K562 (cell line): ENCODE measurements around the gene SH3PXD2B. TPM values are rescaled to one million over a fixed set of nuclear protein-coding genes. Genes with fewer than 3 reads are reported as not detected.
A peak's percentile ranks its signal among the peaks of the same experiment; 100 is the strongest.

Experiments
- ATAC-seq: fragments of 200-7000 bp; cut with Tn5 transposase; 3 replicates; pipeline ENCODE4 v1.9.1; 2020; ENCODE audit warnings: moderate library complexity
- BruUV-seq: library from RNA; stranded (reverse); fragments of 400-500 nt; replicated peaks from 2 replicates; lab custom pipeline; 2021; lab: Mats Ljungman, UMichigan
- CTCF ChIA-PET: fragments of 300-600 bp; formaldehyde crosslinking; extraction: SDS; loops from one replicate; lab custom pipeline; 2021; ENCODE audit warnings: low intra/inter-chr PET ratio; lab: Yijun Ruan, JAX
- POLR2A ChIA-PET: fragments of 300-600, 350-650 bp; sonication (Branson Sonifier 250); formaldehyde crosslinking; extraction: SDS; loops from one replicate; lab custom pipeline; 2021; ENCODE audit warnings: antibody characterized with exemption, inconsistent platforms; lab: Yijun Ruan, JAX
- DNase-seq, 4 experiments: peaks; one replicate each; pipeline versions ENCODE4 v3.0.0 to v3.0.0-alpha.2; 2011 to 2018; ENCODE audit warnings: low spot score in 3 of 4, mixed read lengths in 3 of 4; ENCODE audit errors: extremely low read depth in 1 of 4
- FAIRE-seq: peaks from 2 replicates; lab custom pipeline; 2011; peaks lifted over from hg19 to GRCh38; lab: Jason Lieb, UNC
- H2AFZ ChIP-seq: 2 replicates; pipeline ENCODE4 v1.6.0; 2011; ENCODE audit warnings: low read depth, low read length, control low read depth, inconsistent platforms
- H3K27ac ChIP-seq: fragments of 200-600 bp; 3 replicates; pipeline ENCODE4 v1.8.0; 2011; ENCODE audit warnings: low read depth, mild to moderate bottlenecking, control low read depth, inconsistent platforms, low read length, moderate library complexity, mixed read lengths; ENCODE audit errors: extremely low read depth
- H3K27me3 ChIP-seq, 2 experiments: fragments of 300-600 bp in 1 of 2; 2 replicates in 1 of 2; 3 replicates in 1 of 2; pipeline versions ENCODE4 v1.6.0 to v1.8.0; 2011; ENCODE audit warnings: inconsistent platforms in 2 of 2, low read length in 2 of 2, mild to moderate bottlenecking in 1 of 2, mixed read lengths in 1 of 2, moderate library complexity in 1 of 2; ENCODE audit not compliant: control insufficient read depth in 2 of 2, insufficient read depth in 2 of 2
- H3K36me3 ChIP-seq: fragments of 300-600 bp; 3 replicates; pipeline ENCODE4 v1.8.0; 2011; ENCODE audit warnings: mild to moderate bottlenecking, low read length, inconsistent platforms; ENCODE audit not compliant: control insufficient read depth, insufficient read depth
- H3K4me1 ChIP-seq, 2 experiments: fragments of 200-600 bp in 1 of 2; replicated peaks in 1 of 2; 2 replicates in 1 of 2; 3 replicates in 1 of 2; pipeline versions ENCODE4 v1.5.1 to v1.8.0; 2011; ENCODE audit warnings: inconsistent platforms in 2 of 2, low read length in 2 of 2, mild to moderate bottlenecking in 1 of 2, mixed read lengths in 1 of 2, moderate library complexity in 1 of 2; ENCODE audit not compliant: control insufficient read depth in 2 of 2, insufficient read depth in 2 of 2
- H3K4me2 ChIP-seq: 2 replicates; pipeline ENCODE4 v1.6.1; 2011; ENCODE audit warnings: low read length, control low read depth, inconsistent platforms, mixed read lengths; ENCODE audit not compliant: insufficient read depth
- H3K4me3 ChIP-seq: fragments of 200-600 bp; sonication (generic), shearing (Covaris generic); 2 replicates; pipeline ENCODE4 v1.5.1; 2016; ENCODE audit warnings: control low read depth, inconsistent platforms
- H3K79me2 ChIP-seq: fragments of 200-600 bp; 3 replicates; pipeline ENCODE4 v1.8.0; 2011; ENCODE audit warnings: low read length, inconsistent platforms; ENCODE audit not compliant: control insufficient read depth, insufficient read depth
- H3K9ac ChIP-seq, 2 experiments: 2 replicates each; pipeline versions ENCODE4 v1.6.0 to v1.6.1; 2011; ENCODE audit warnings: low read depth in 2 of 2, low read length in 2 of 2, control low read depth in 1 of 2, inconsistent platforms in 1 of 2, mild to moderate bottlenecking in 1 of 2, mixed read lengths in 1 of 2; ENCODE audit not compliant: insufficient read depth in 1 of 2
- H3K9me1 ChIP-seq: one replicate; pipeline ENCODE4 v1.6.0; 2011; ENCODE audit warnings: inconsistent platforms, mild to moderate bottlenecking, low read length, moderate library complexity; ENCODE audit not compliant: control insufficient read depth, insufficient read depth
- H3K9me3 ChIP-seq: replicated peaks from 2 replicates; pipeline ENCODE4 v1.5.1; 2011; ENCODE audit warnings: low read depth, low read length, inconsistent platforms; ENCODE audit not compliant: control insufficient read depth, insufficient read depth
- H4K20me1 ChIP-seq: replicated peaks from 2 replicates; pipeline ENCODE4 v1.6.1; 2011; ENCODE audit warnings: low read length, inconsistent platforms, mixed read lengths; ENCODE audit not compliant: control insufficient read depth, insufficient read depth
- ARID3A ChIP-seq: IDR thresholded peaks from 2 replicates; pipeline ENCODE4 v1.6.1; 2012; ENCODE audit warnings: low read depth, low read length, improper control_type of control experiment, borderline replicate concordance
- ASH1L ChIP-seq: fragments of 450-650 bp; IDR thresholded peaks from 2 replicates; pipeline ENCODE4 v1.6.1; 2018; ENCODE audit warnings: borderline replicate concordance, mild to moderate bottlenecking, low read depth; ENCODE audit not compliant: partially characterized antibody
- CBFA2T3 ChIP-seq: fragments of 450-650 bp; IDR thresholded peaks from 2 replicates; pipeline ENCODE4 v1.6.1; 2017
- DACH1 ChIP-seq: fragments of 450-650 bp; IDR thresholded peaks from 2 replicates; pipeline ENCODE4 v1.6.1; 2018; ENCODE audit not compliant: partially characterized antibody
- HES1 ChIP-seq: fragments of 450-650 bp; IDR thresholded peaks from 2 replicates; pipeline ENCODE4 v1.6.1; 2016; ENCODE audit warnings: low read depth, mild to moderate bottlenecking, moderate library complexity
- RERE ChIP-seq: sonication (generic); formaldehyde crosslinking; IDR thresholded peaks from 2 replicates; pipeline ENCODE4 v1.8.0; 2023; ENCODE audit warnings: missing genetic modification reagents, mild to moderate bottlenecking, borderline replicate concordance
- SMAD4 ChIP-seq: fragments of 250-450 bp; sonication (Bioruptor Pico); conservative IDR thresholded peaks from 2 replicates; pipeline ENCODE4 v1.8.0; 2021; ENCODE audit warnings: inconsistent platforms, mild to moderate bottlenecking, moderate library complexity
- SMARCE1 ChIP-seq: fragments of 450-650 bp; IDR thresholded peaks from 2 replicates; pipeline ENCODE4 v1.7.1; 2016; ENCODE audit warnings: mild to moderate bottlenecking
- SRSF1 ChIP-seq: fragments of 200-400 bp; formaldehyde crosslinking; IDR thresholded peaks from 2 replicates; pipeline ENCODE4 v1.6.1; 2017; ENCODE audit warnings: mild to moderate bottlenecking, low read depth, low read length, moderate library complexity
- SRSF3 ChIP-seq: fragments of 200-400 bp; formaldehyde crosslinking; IDR thresholded peaks from 2 replicates; pipeline ENCODE4 v1.6.1; 2016; ENCODE audit warnings: mild to moderate bottlenecking, low read length, moderate library complexity; ENCODE audit not compliant: insufficient read depth
- ZNF584 ChIP-seq: fragments of 200-800 bp; sonication (Bioruptor generic); IDR thresholded peaks from 2 replicates; pipeline ENCODE4 v1.6.1; 2016; ENCODE audit warnings: low read depth, mild to moderate bottlenecking, missing genetic modification characterization, missing compliant biosample characterization
- ZNF644 ChIP-seq: fragments of 200-800 bp; sonication (Bioruptor generic); IDR thresholded peaks from 2 replicates; pipeline ENCODE4 v1.6.1; 2016; ENCODE audit warnings: low read depth, missing genetic modification characterization, missing compliant biosample characterization
- WGBS: fragments of 100-300 bp; shearing (Covaris generic); methylation state at CpG from one replicate; pipeline ENCODE4 v1.1.6; 2016; ENCODE audit warnings: low coverage, mixed read lengths; ENCODE audit not compliant: insufficient coverage; ENCODE audit errors: missing lambda C conversion rate; 5-methylcytosine and 5-hydroxymethylcytosine counted together
- in situ Hi-C: fragments of 300-500 bp; cut with MboI; formaldehyde crosslinking; loops from 4 replicates; pipeline ENCODE4 v1.15.0; 2018; ENCODE audit warnings: inconsistent platforms, mixed read lengths
- intact Hi-C: fragments of 100-400 bp; cut with micrococcal nuclease; formaldehyde crosslinking; loops from 2 replicates; pipeline ENCODE4 v1.14.2; 2022
- polyA plus RNA-seq, 8 experiments: library from polyadenylated mRNA; depleted of rRNA in 4 of 8; stranded (reverse) in 5 of 8; unstranded in 3 of 8; fragments of >200 nt; fragmentation: Nextera tagmentation in 2 of 8; fragmentation: Illumina TruSeq in 1 of 8; extraction: Ambion mirVana in 2 of 8; extraction: Trizol in 1 of 8; gene quantifications; 2 replicates each; pipeline versions ENCODE4 v1.2.1 to v1.2.3, GENCODE V29; 2011 to 2014; ENCODE audit warnings: inconsistent platforms in 1 of 8, missing spikeins in 1 of 8
- total RNA-seq, 7 experiments: library from RNA; depleted of rRNA in 6 of 7; stranded (reverse); fragments of >200 nt in 6 of 7; fragmentation: Illumina TruSeq in 2 of 7; extraction: Trizol in 2 of 7; gene quantifications; 2 replicates each; pipeline versions ENCODE4 v1.2.1 to v1.2.3, GENCODE V29; 2011 to 2021; ENCODE audit warnings: low replicate concordance in 1 of 7
- TF ChIP-seq, protein P1 (sequence below): fragments of 250-450 bp; sonication (Bioruptor Pico); IDR thresholded peaks from 2 replicates; pipeline ENCODE4 v1.8.0; 2021; ENCODE audit warnings: moderate library complexity, mild to moderate bottlenecking, inconsistent platforms

SH3PXD2B gene
- total and polyA plus RNA-seq, 9 of the 15 experiments (the other 6 are each of a cell fraction or from before 2014, with no cell fraction given), result 0.04 to 0.66 (median 0.19) TPM

GRCh38 chr5:172284611-172284980, 169.7 kb downstream of the SH3PXD2B start:
- WGBS, result 2% methylated on average over 11 of the region's 11 CpGs
- peaks cover 11 to 36% of the 10 kb centered on the region in 2 experiments; a peak in 3 of 5 replicates for H3K27me3 ChIP-seq
- DNase-seq (peak; percentile 17 to 28 (median 23)), ATAC-seq (no peak), FAIRE-seq (no peak)
- ChIA-PET POLR2A (no interaction called here), CTCF (interaction anchor here (0.6 kb wide), 1 partner anchor 165 kb away, joined by 3 read pairs; no protein-coding TSS in a partner anchor)
- H4K20me1 ChIP-seq, result peaks cover 5% of the 10 kb centered on the region
- H2AFZ ChIP-seq, result no peak overlapping the region
- no peaks in the 10 kb centered on the region for H3K9me3 ChIP-seq
- H3K9me1 ChIP-seq, result no peaks in the 10 kb centered on the region
- no TSS peak for BruUV-seq
- intact Hi-C loops (no loop called here), in situ Hi-C loops (no loop called here)
- no peak overlapping the region for H3K9ac ChIP-seq
- no peak overlapping the region for H3K27ac ChIP-seq
- no peaks in the 10 kb centered on the region for H3K36me3 ChIP-seq
- H3K79me2 ChIP-seq, result no peaks in the 10 kb centered on the region
- no peak overlapping the region for H3K4me2 ChIP-seq
- H3K4me3 ChIP-seq, result no peak overlapping the region
- H3K4me1 ChIP-seq, result peaks cover 2 to 16% of the 10 kb centered on the region in 2 experiments; a peak in 2 of 5 replicates
- peak; percentile 67 for TF ChIP-seq DACH1
- TF ChIP-seq ARID3A, result no peak
- 0 out of 2 replicates have a peak, but pooled peaks have one; percentile 32 for TF ChIP-seq SMAD4 (CRISPR knock-in tag)
- no peak for TF ChIP-seq ZNF584 (CRISPR knock-in tag)
- peak; percentile 75 for TF ChIP-seq CBFA2T3
- TF ChIP-seq RERE (CRISPR knock-in tag), result no peak
- peak; percentile 72 for TF ChIP-seq HES1
- TF ChIP-seq, protein P1, sequence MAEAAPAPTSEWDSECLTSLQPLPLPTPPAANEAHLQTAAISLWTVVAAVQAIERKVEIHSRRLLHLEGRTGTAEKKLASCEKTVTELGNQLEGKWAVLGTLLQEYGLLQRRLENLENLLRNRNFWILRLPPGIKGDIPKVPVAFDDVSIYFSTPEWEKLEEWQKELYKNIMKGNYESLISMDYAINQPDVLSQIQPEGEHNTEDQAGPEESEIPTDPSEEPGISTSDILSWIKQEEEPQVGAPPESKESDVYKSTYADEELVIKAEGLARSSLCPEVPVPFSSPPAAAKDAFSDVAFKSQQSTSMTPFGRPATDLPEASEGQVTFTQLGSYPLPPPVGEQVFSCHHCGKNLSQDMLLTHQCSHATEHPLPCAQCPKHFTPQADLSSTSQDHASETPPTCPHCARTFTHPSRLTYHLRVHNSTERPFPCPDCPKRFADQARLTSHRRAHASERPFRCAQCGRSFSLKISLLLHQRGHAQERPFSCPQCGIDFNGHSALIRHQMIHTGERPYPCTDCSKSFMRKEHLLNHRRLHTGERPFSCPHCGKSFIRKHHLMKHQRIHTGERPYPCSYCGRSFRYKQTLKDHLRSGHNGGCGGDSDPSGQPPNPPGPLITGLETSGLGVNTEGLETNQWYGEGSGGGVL (CRISPR knock-in tag), result no peak
- TF ChIP-seq SMARCE1, result no peak
- no peak for TF ChIP-seq SRSF3
- no peak for TF ChIP-seq ASH1L
- TF ChIP-seq SRSF1, result no peak
- TF ChIP-seq ZNF644 (tag), result no peak
